ENCODE data around the gene ELMO1.

Gene ELMO1

DNA sequence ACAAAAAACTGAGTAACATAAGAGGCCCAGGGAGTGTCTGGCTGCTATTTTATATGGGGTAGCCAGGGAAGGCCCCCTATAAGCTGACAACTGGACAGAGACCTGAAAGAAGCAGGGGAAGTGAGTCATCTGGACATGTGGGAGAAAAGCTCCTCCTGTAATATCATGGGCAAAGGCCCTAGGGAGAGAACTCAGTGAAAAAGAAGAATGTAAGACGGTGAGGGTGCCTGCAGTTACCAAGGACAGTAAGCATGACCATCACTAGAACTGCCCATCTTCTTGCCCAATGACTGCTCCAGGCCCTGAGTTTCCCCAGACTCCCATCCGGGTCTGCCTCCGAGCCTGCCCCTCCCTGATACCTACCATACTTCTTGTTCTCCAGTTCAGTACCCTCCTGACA, 2.3 kb downstream of the ELMO1 start:
- Mint-ChIP-seq H3K4me3 (peak overlapping the region; percentile 45), H3K27me3 (no peaks in the 10 kb centered on the region), H3K9me3 (no peaks in the 10 kb centered on the region), H3K36me3 (ENCODE audit: low read depth) (peaks cover 66% of the 10 kb centered on the region), H3K4me1 (ENCODE audit: low read depth) (peaks cover 61% of the 10 kb centered on the region), H3K27ac (peak overlapping the region; percentile 96)
- intact Hi-C loops (cut with micrococcal nuclease) = loop anchor here (5.0 kb wide), 3 partner anchors 34 to 109 kb away; no protein-coding TSS in a partner anchor

DNA sequence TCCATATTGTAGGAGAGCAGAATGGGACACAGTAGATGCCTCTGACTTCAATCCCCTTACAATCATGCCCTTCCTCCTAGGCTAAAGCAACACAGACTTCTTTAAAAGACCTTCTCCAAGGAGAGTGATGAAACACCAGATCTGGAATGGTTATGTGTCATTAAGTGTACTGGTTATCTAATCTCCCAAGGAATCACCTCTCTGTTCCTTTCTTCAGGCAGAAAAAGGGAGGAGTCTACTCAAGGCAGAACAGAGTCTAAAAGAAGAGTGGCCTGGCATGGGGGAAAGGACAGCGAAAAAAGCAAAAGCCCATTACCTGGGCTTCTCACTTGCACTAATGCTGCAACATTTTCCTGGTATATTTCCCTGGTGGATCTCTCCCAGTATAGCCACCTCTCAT, 2.9 kb downstream of the ELMO1 start:
- H3K36me3 Mint-ChIP-seq (ENCODE audit: low read depth) = peaks cover 67% of the 10 kb centered on the region
- peak overlapping the region; percentile 96 for H3K27ac Mint-ChIP-seq
- peaks cover 66% of the 10 kb centered on the region for H3K4me1 Mint-ChIP-seq (ENCODE audit: low read depth)
- no peaks in the 10 kb centered on the region for H3K27me3 Mint-ChIP-seq
- intact Hi-C loops (cut with micrococcal nuclease) = loop anchor here (5.0 kb wide), 3 partner anchors 33 to 108 kb away; no protein-coding TSS in a partner anchor
- peak overlapping the region; percentile 24 for H3K4me3 Mint-ChIP-seq
- H3K9me3 Mint-ChIP-seq = no peaks in the 10 kb centered on the region

- Mint-ChIP-seq H3K4me3 (no peak overlapping the region), H3K27me3 (no peaks in the 10 kb centered on the region), H3K36me3 (ENCODE audit: low read depth) (peaks cover 67% of the 10 kb centered on the region), H3K27ac (peak overlapping the region; percentile 96), H3K9me3 (no peaks in the 10 kb centered on the region), H3K4me1 (ENCODE audit: low read depth) (peaks cover 72% of the 10 kb centered on the region)
- intact Hi-C loops (cut with micrococcal nuclease) = loop anchor here (5.0 kb wide), 3 partner anchors 33 to 108 kb away; no protein-coding TSS in a partner anchor
Measured at GRCh38 chr7:37445064-37445723, 3.5 kb downstream of the ELMO1 start.

GRCh38 chr7:37443627-37444026, 5.0 kb downstream of the ELMO1 start:
- no peak overlapping the region for H3K4me3 Mint-ChIP-seq

GRCh38 chr7:37442268-37442667, 6.4 kb downstream of the ELMO1 start:
- H3K27me3 Mint-ChIP-seq = no peaks in the 10 kb centered on the region
- H3K36me3 Mint-ChIP-seq (ENCODE audit: low read depth) = peaks cover 50% of the 10 kb centered on the region
- peaks cover 79% of the 10 kb centered on the region for H3K4me1 Mint-ChIP-seq (ENCODE audit: low read depth)
- intact Hi-C loops (cut with micrococcal nuclease) = no loop called here
- H3K4me3 Mint-ChIP-seq = no peak overlapping the region
- H3K9me3 Mint-ChIP-seq = no peaks in the 10 kb centered on the region
- peak overlapping the region; percentile 96 for H3K27ac Mint-ChIP-seq

More at GRCh38 chr7:37443627-37444026, 5.0 kb downstream of the ELMO1 start:
- H3K36me3 Mint-ChIP-seq (ENCODE audit: low read depth) = peaks cover 63% of the 10 kb centered on the region
- H3K27ac Mint-ChIP-seq = peak overlapping the region; percentile 96
- no peaks in the 10 kb centered on the region for H3K9me3 Mint-ChIP-seq
- intact Hi-C loops (cut with micrococcal nuclease) = no loop called here
- H3K27me3 Mint-ChIP-seq = no peaks in the 10 kb centered on the region
- H3K4me1 Mint-ChIP-seq (ENCODE audit: low read depth) = peaks cover 84% of the 10 kb centered on the region

DNA sequence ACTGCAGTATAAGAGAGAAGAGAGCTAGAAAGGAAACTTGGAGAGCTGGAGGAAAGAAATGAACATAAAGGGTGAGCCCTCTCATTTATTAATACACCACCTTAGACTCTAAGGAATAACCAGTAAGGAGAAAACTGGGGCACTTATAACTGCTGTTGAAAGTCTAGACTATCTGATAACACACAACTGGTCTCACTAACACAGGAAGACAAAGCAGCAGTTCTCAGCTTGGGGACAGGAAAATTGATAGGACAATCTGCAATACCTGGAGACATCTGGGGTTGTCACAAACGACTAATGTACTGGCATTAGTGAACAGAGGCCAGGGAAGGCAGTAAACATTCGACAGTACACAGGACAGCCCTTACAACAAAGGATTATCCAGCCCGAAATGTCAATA, 6.8 kb downstream of the ELMO1 start:
- intact Hi-C loops (cut with micrococcal nuclease) = no loop called here
- peak overlapping the region; percentile 78 for H3K27ac Mint-ChIP-seq
- no peaks in the 10 kb centered on the region for H3K9me3 Mint-ChIP-seq
- H3K4me1 Mint-ChIP-seq (ENCODE audit: low read depth) = peaks cover 76% of the 10 kb centered on the region
- peaks cover 49% of the 10 kb centered on the region for H3K36me3 Mint-ChIP-seq (ENCODE audit: low read depth)
- H3K27me3 Mint-ChIP-seq = no peaks in the 10 kb centered on the region
- H3K4me3 Mint-ChIP-seq = no peak overlapping the region

- Mint-ChIP-seq H3K9me3 (no peaks in the 10 kb centered on the region), H3K4me1 (ENCODE audit: low read depth) (peaks cover 72% of the 10 kb centered on the region), H3K27me3 (no peaks in the 10 kb centered on the region), H3K36me3 (ENCODE audit: low read depth) (peaks cover 45% of the 10 kb centered on the region), H3K27ac (peak overlapping the region; percentile 78), H3K4me3 (no peak overlapping the region)
- intact Hi-C loops (cut with micrococcal nuclease) = no loop called here
Measured at GRCh38 chr7:37441386-37441760, 7.3 kb downstream of the ELMO1 start.

DNA sequence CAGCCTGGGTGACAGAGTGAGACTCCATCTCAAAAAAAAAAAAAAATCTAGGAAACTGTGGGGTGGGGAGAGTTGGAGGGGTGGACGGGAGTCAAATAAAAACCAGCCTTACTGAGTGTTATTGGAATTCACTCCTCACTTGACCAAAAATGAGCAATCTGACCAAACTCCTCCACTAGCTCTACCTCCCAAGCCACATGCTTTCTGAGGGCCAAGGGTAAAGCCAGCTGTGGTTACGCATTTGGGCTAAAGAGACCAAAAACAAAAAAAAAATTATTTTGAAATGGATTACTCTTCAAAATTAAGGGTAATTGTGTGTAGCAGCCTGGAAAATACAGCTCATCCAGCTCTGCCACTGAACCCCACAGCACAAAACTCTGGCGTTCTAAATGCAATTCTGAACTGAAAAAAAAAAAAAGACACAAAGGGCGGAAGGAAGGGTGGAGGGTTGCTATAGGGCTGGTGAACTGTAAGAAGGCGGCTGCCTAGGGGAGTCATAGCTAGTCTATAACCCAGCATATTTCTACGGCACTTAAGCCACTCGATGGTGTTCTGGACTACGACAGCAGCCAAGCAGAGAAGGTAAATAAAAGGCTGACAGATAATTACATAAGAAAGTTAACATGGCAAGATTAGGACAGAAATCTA, 7.8 kb downstream of the ELMO1 start:
- Mint-ChIP-seq H3K9me3 (no peaks in the 10 kb centered on the region), H3K27me3 (no peaks in the 10 kb centered on the region), H3K4me1 (ENCODE audit: low read depth) (peaks cover 68% of the 10 kb centered on the region), H3K4me3 (peak overlapping the region; percentile 28), H3K36me3 (ENCODE audit: low read depth) (peaks cover 40% of the 10 kb centered on the region), H3K27ac (peak overlapping the region; percentile 78)
- intact Hi-C loops (cut with micrococcal nuclease) = no loop called here

GRCh38 chr7:37439653-37440026, 9.0 kb downstream of the ELMO1 start:
- intact Hi-C loops (cut with micrococcal nuclease) = no loop called here
- H3K4me1 Mint-ChIP-seq (ENCODE audit: low read depth) = peaks cover 69% of the 10 kb centered on the region
- H3K9me3 Mint-ChIP-seq = no peaks in the 10 kb centered on the region
- H3K36me3 Mint-ChIP-seq (ENCODE audit: low read depth) = peaks cover 34% of the 10 kb centered on the region
- H3K27ac Mint-ChIP-seq = no peak overlapping the region
- no peak overlapping the region for H3K4me3 Mint-ChIP-seq
- no peaks in the 10 kb centered on the region for H3K27me3 Mint-ChIP-seq

- Mint-ChIP-seq H3K27ac (peak overlapping the region; percentile 17), H3K4me1 (ENCODE audit: low read depth) (peaks cover 67% of the 10 kb centered on the region), H3K36me3 (ENCODE audit: low read depth) (peaks cover 30% of the 10 kb centered on the region), H3K27me3 (no peaks in the 10 kb centered on the region), H3K9me3 (no peaks in the 10 kb centered on the region), H3K4me3 (no peak overlapping the region)
- intact Hi-C loops (cut with micrococcal nuclease) = no loop called here
Measured at GRCh38 chr7:37438906-37439652, 9.6 kb downstream of the ELMO1 start.

DNA sequence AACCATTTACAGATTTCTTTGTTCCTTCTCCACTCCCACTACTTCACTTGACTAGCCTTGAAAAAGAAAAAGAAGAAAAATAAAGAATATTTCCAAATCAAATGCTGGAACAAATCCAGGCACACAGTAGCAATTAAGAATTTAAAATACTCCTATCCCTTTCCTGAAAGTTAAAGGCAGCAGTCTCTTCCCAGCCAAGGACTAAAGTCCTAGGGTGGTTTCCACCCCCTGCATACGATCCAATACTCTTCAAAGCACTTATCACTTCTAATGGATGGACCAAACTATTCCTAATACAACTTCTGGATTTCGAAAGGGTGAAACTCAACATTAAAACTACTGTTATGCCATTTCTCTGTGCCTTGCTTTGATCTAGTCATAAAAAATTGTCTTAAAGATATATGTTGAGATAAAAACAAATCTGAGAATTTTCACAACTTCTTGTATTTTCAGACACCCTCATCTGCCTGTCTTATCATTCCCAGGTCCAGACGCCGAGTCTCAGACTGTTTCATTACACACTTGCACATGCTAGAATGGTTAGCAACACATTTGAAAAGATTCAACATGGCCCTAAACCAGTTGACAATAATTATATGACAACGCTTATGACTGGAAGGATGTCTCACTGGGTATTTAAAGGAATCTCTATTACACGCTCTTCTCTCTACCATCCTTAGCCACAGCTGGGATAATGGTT, 13.4 kb downstream of the ELMO1 start:
- Mint-ChIP-seq H3K4me3 (no peak overlapping the region), H3K27ac (no peak overlapping the region), H3K9me3 (no peaks in the 10 kb centered on the region), H3K36me3 (ENCODE audit: low read depth) (peaks cover 15% of the 10 kb centered on the region), H3K4me1 (ENCODE audit: low read depth) (peaks cover 60% of the 10 kb centered on the region), H3K27me3 (no peaks in the 10 kb centered on the region)
- intact Hi-C loops (cut with micrococcal nuclease) = no loop called here

DNA sequence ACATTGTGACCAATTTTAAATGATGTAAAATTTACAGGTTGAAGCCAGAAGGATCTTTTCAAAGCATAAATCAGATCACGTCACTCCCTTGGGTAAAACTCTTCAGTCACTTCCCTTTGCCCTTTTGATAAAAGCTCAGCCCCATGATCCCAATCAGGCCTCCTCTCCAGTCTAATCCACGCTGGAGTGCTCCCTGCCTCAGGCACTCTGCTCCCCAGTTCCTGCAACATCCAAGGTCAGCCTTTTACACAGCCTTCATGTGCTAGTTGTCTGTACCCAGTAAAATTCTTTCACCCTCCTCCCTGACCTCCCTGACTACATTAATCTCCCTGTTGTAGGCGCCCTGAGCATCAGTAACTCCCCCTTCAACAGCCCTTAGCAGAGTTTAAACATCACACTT, 14.1 kb downstream of the ELMO1 start:
- peaks cover 64% of the 10 kb centered on the region for H3K4me1 Mint-ChIP-seq (ENCODE audit: low read depth)
- intact Hi-C loops (cut with micrococcal nuclease) = no loop called here
- no peaks in the 10 kb centered on the region for H3K9me3 Mint-ChIP-seq
- H3K4me3 Mint-ChIP-seq = no peak overlapping the region
- no peaks in the 10 kb centered on the region for H3K27me3 Mint-ChIP-seq
- peaks cover 23% of the 10 kb centered on the region for H3K36me3 Mint-ChIP-seq (ENCODE audit: low read depth)
- H3K27ac Mint-ChIP-seq = peak overlapping the region; percentile 47

- intact Hi-C loops (cut with micrococcal nuclease) = no loop called here
- Mint-ChIP-seq H3K9me3 (no peaks in the 10 kb centered on the region), H3K4me3 (no peak overlapping the region), H3K36me3 (ENCODE audit: low read depth) (peaks cover 36% of the 10 kb centered on the region), H3K27ac (peak overlapping the region; percentile 53), H3K4me1 (ENCODE audit: low read depth) (peaks cover 68% of the 10 kb centered on the region), H3K27me3 (no peaks in the 10 kb centered on the region)
Measured at GRCh38 chr7:37433166-37433565, 15.5 kb downstream of the ELMO1 start.
